Adrenal gland (tissue), 12 donors: ENCODE measurements around the gene CA14. TPM values are rescaled to one million over a fixed set of nuclear protein-coding genes. Genes with fewer than 3 reads are reported as not detected.
A peak's percentile ranks its signal among the peaks of the same experiment; 100 is the strongest.

Experiments
- DNase-seq, 7 donors: peaks; one replicate each; pipeline ENCODE4 v3.0.0-alpha.2; 2019 to 2020
- H3K27ac ChIP-seq, 5 donors: fragments of 200-600 bp; sonication (generic) in 4 of 5; 1 replicate in 3 of 5; 2 replicates in 2 of 5; pipeline versions ENCODE4 v1.5.1 to v1.8.0; 2016 to 2020; ENCODE audit warnings: mild to moderate bottlenecking in 1 of 5
- H3K27me3 ChIP-seq: fragments of 200-600 bp; 2 replicates; pipeline ENCODE4 v1.8.0; 2021
- H3K36me3 ChIP-seq, 2 donors: fragments of 200-600 bp; replicated peaks in 1 of 2; 1 replicate in 1 of 2; 2 replicates in 1 of 2; pipeline versions ENCODE4 v1.5.1 to v1.8.0; 2018 to 2022
- H3K4me1 ChIP-seq, 2 donors: fragments of 200-600 bp; replicated peaks in 1 of 2; 1 replicate in 1 of 2; 2 replicates in 1 of 2; pipeline versions ENCODE4 v1.5.1 to v1.8.0; 2018 to 2021
- H3K4me3 ChIP-seq, 4 donors: fragments of 200-600 bp; sonication (generic) in 3 of 4; one replicate each; pipeline ENCODE4 v1.5.1; 2016 to 2018
- H3K9me3 ChIP-seq, 3 donors: fragments of 200-600 bp; sonication (generic) in 1 of 3; replicated peaks in 1 of 3; 1 replicate in 2 of 3; 2 replicates in 1 of 3; pipeline versions ENCODE4 v1.5.1 to v1.8.0; 2016 to 2021
- POLR2A ChIP-seq, 2 donors: fragments of 450-650 bp; IDR thresholded peaks; one replicate each; pipeline ENCODE4 v1.6.1; 2017; ENCODE audit warnings: antibody characterized with exemption in 2 of 2, mild to moderate bottlenecking in 2 of 2, moderate library complexity in 1 of 2
- WGBS, 4 donors: extraction: QIAGEN DNeasy Blood & Tissue Kit in 2 of 4; methylation state at CpG; one replicate each; pipeline versions ENCODE4 v1.1.5 to v1.1.7; 2013 to 2017; 5-methylcytosine and 5-hydroxymethylcytosine counted together
- intact Hi-C, 2 donors: fragments of 100-400 bp; cut with DNase I; formaldehyde crosslinking; loops; one replicate each; pipeline versions ENCODE4 v1.14.1 to v1.15.0; 2022 to 2023
- polyA plus RNA-seq, 3 donors: library from polyadenylated mRNA; stranded (reverse); fragments of 200-250 nt in 2 of 3; fragments of 350-450 nt in 1 of 3; fragmentation: Illumina TruSeq in 1 of 3; extraction: RNeasy Lipid Tissue Mini Kit (QIAGEN cat#74804) in 1 of 3; gene quantifications; one replicate each; pipeline ENCODE4 v1.2.3, GENCODE V29; 2013 to 2014
- total RNA-seq, 9 donors: library from RNA; depleted of rRNA in 4 of 9; stranded (reverse); fragments of >200 nt in 4 of 9; fragments of 120-200 nt in 1 of 9; fragmentation: NEBNext Ultra II Directional in 1 of 9; extraction: Animal tissue kit (Norgen Biotek cat#: 25700) in 1 of 9; gene quantifications; one replicate each; pipeline versions ENCODE4 v1.1.0 to v1.2.4, GENCODE V29; 2013 to 2023
- TF ChIP-seq, protein P1 (sequence below), 6 experiments: fragments of 450-650 bp in 4 of 6; fragments of 200-600 bp in 2 of 6; sonication (generic) in 1 of 6; IDR thresholded peaks; 1 replicate in 5 of 6; 2 replicates in 1 of 6; pipeline versions ENCODE4 v1.5.1 to v1.8.0; 2016 to 2021; ENCODE audit warnings: antibody characterized with exemption in 6 of 6, mild to moderate bottlenecking in 2 of 6, moderate library complexity in 1 of 6
- donor health status: healthy with polysubstance abuse.
- donor health status: Bipolar disorder and iron deficiency.
- donor health status: DM: yes; HTN: yes; CAD: no.
- donor health status: DM: no; HTN: no; CAD: no.
- donor health status: DM: no; HTN: no; CAD: no.
- donor health status: DM: yes; HTN: yes; CAD: no.

CA14 gene
- total and polyA plus RNA-seq, 12 donors, result 0.32 to 1.1 (median 0.63) TPM; not detected in 6

DNA sequence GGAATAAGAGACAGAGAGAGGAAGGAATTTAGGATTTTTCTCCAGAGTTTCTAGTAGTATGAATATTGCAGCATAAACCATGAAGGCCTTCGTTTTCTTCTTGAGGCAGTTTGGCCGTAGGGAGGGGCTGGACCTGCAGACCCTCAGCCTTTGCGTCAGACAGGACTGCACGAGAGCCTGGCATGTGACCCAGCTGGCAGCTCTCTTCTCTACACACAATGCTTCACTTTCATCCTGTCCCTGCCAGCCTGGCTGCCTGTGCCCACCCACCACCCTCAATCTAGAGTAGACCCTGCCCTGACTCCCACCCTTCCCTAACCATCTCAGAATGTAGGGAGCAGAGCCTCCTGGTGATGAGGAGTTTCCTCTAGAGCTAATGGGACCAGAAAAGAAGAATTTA lies 1.6 kb downstream of the CA14 start:
- H3K4me1 ChIP-seq, result peaks cover 21 to 24% of the 10 kb centered on the region in 2 donors
- peaks cover 0 to 3% of the 10 kb centered on the region in 2 donors for H3K36me3 ChIP-seq
- H3K27me3 ChIP-seq, result no peaks in the 10 kb centered on the region
- TF ChIP-seq, protein P1, sequence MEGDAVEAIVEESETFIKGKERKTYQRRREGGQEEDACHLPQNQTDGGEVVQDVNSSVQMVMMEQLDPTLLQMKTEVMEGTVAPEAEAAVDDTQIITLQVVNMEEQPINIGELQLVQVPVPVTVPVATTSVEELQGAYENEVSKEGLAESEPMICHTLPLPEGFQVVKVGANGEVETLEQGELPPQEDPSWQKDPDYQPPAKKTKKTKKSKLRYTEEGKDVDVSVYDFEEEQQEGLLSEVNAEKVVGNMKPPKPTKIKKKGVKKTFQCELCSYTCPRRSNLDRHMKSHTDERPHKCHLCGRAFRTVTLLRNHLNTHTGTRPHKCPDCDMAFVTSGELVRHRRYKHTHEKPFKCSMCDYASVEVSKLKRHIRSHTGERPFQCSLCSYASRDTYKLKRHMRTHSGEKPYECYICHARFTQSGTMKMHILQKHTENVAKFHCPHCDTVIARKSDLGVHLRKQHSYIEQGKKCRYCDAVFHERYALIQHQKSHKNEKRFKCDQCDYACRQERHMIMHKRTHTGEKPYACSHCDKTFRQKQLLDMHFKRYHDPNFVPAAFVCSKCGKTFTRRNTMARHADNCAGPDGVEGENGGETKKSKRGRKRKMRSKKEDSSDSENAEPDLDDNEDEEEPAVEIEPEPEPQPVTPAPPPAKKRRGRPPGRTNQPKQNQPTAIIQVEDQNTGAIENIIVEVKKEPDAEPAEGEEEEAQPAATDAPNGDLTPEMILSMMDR (IDR thresholded peaks at IDR 0.05), result no peak
- no peak for TF ChIP-seq POLR2A (IDR thresholded peaks at IDR 0.05)
- H3K27ac ChIP-seq, result peak overlapping the region in 2 of 5 donors; percentile 39 to 65
- H3K4me3 ChIP-seq, result no peak overlapping the region
- peak in 2 of 7 donors; percentile 18 to 36 for DNase-seq
- WGBS, 4 donors, result 36 to 58% (median 52%) methylated on average over 4 of the region's 4 CpGs
- no peaks in the 10 kb centered on the region for H3K9me3 ChIP-seq
- intact Hi-C loops, result no loop called here

DNA sequence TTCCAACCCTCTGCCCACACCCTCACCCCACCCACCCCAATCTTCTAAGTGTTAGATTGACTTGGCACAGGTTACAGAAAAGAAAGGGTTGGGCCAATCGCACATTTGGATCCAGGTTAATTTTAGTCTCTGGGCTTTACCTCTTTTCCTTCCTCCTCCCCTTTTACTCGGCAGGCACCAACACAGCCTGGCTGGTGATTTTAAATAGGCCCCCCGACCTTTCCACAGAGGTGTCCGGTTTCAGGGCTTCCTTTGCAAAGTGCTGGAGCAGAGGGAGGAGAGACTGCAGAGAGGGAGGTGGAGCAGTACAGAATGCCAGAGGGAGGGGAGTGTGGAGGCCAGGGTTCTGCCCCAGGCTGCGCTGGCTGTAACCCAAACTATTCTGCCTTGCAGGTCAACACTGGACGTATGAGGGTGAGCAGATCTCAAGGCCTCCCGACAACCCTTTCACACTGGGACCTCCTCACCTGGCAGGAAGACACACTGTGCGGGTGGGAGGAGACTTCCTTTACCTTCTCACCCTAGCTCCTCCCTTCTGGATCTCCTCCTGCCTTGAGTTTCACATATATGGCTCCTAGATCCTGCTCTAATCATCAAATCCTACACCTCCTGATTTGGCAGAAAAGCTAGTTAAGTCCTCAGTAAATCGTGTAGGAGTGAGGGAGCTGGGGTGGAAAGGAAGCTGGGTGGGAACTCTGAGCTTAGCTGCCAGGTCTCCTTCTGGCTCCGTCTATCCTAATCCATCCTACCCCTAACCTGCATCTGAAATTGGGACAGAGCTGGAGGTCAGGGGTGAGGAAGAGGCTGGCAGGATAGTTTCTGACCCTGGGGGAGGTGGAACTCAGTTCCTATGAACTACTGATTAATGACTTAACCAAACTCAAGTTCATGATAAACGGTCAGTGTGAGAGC lies 2.4 kb downstream of the CA14 start:
- peak in 1 of 2 donors; percentile 57 for TF ChIP-seq POLR2A (IDR thresholded peaks at IDR 0.05)
- TF ChIP-seq, protein P1 (IDR thresholded peaks at IDR 0.05), result no peak
- peak overlapping the region in 4 of 5 donors; percentile 3 to 65 (median 43) for H3K27ac ChIP-seq
- peak overlapping the region in 1 of 4 donors; percentile 29 for H3K4me3 ChIP-seq
- intact Hi-C loops, result no loop called here
- 14 to 19% (median 16%) methylated on average over 10 to 11 of the region's 11 CpGs for WGBS, 4 donors
- H3K9me3 ChIP-seq, result no peaks in the 10 kb centered on the region
- H3K4me1 ChIP-seq, result peaks cover 21 to 24% of the 10 kb centered on the region in 2 donors
- peaks cover 0 to 11% of the 10 kb centered on the region in 2 donors for H3K36me3 ChIP-seq
- no peaks in the 10 kb centered on the region for H3K27me3 ChIP-seq
- peak in 6 of 7 donors; percentile 68 to 77 (median 74) for DNase-seq

DNA sequence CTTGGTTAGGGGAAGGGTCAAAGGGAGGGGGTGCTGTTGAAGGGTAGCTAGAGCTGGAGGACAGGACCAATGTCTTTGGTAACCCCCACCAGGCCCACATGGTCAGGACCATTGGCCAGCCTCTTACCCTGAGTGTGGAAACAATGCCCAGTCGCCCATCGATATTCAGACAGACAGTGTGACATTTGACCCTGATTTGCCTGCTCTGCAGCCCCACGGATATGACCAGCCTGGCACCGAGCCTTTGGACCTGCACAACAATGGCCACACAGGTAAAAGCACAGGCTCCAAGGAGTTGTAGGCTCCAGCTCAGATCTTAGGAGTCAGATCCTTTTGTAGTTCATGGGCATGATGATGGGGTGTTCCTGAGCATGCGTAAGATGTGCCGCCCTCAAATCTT lies 3.8 kb downstream of the CA14 start:
- TF ChIP-seq POLR2A (IDR thresholded peaks at IDR 0.05), result no peak
- TF ChIP-seq, protein P1 (IDR thresholded peaks at IDR 0.05), result no peak
- intact Hi-C loops, result no loop called here
- no peak overlapping the region for H3K27ac ChIP-seq
- H3K4me3 ChIP-seq, result no peak overlapping the region
- no peaks in the 10 kb centered on the region for H3K9me3 ChIP-seq
- no peak for DNase-seq
- no peaks in the 10 kb centered on the region for H3K27me3 ChIP-seq
- peaks cover 11 to 20% of the 10 kb centered on the region in 2 donors for H3K4me1 ChIP-seq
- 81 to 89% (median 83%) methylated on average over 5 to 6 of the region's 6 CpGs for WGBS, 4 donors
- peaks cover 0 to 25% of the 10 kb centered on the region in 2 donors for H3K36me3 ChIP-seq

DNA sequence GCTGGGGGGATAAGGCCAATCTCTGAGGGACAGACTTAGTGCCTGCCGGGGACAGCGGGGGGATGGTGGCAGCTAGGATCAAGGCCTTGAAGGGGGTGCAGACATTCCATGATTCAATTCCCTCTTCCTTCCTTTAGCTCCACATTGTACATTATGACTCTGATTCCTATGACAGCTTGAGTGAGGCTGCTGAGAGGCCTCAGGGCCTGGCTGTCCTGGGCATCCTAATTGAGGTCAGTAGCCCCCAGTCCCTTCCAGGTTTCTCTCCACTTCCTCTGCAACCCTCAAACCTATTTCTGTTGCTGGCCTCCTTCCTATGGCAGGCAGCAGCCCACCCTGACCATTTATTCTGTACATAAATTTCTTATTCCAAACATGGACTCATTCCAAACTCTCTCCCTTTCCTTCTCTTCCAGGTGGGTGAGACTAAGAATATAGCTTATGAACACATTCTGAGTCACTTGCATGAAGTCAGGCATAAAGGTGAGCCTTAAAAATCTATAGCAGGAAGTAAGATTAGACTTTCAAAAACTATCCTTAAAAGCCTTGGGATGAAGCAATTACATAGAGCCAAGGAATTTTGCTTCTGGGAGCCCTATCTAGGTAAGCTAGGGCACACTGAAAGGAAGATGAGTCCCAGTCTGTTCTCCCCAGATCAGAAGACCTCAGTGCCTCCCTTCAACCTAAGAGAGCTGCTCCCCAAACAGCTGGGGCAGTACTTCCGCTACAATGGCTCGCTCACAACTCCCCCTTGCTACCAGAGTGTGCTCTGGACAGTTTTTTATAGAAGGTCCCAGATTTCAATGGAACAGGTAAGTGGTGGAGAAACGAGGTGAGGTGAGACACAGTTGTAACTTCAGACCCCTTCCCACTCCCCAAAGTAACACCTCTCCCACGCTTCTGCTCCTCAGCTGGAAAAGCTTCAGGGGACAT lies 5.1 kb downstream of the CA14 start:
- Histone ChIP-seq H3K4me1 (peaks cover 14 to 22% of the 10 kb centered on the region in 2 donors), H3K4me3 (no peak overlapping the region), H3K27me3 (no peaks in the 10 kb centered on the region), H3K36me3 (peaks cover 0 to 34% of the 10 kb centered on the region in 2 donors), H3K9me3 (no peaks in the 10 kb centered on the region), H3K27ac (no peak overlapping the region)
- intact Hi-C loops, result no loop called here
- DNase-seq, result no peak
- TF ChIP-seq, protein P1 (IDR thresholded peaks at IDR 0.05), result no peak
- no peak for TF ChIP-seq POLR2A (IDR thresholded peaks at IDR 0.05)
- 78 to 85% (median 83%) methylated on average over 6 of the region's 6 CpGs for WGBS, 4 donors
